IPS-20b (cell line): Measurements from ENCODE around the gene PLAC9.

ENCODE experiments used
- H3K27ac ChIP-seq: one replicate; pipeline ENCODE4 v1.5.1; 2013; ENCODE audit warnings: low read length
- H3K27me3 ChIP-seq: 2 replicates; pipeline ENCODE4 v1.6.1; 2013; ENCODE audit warnings: mild to moderate bottlenecking, low read length, inconsistent platforms; ENCODE audit not compliant: insufficient read depth
- H3K36me3 ChIP-seq: 2 replicates; pipeline ENCODE4 v1.6.1; 2013; ENCODE audit warnings: low read depth, mild to moderate bottlenecking, inconsistent platforms, low read length, moderate library complexity; ENCODE audit not compliant: insufficient read depth
- H3K4me1 ChIP-seq: 2 replicates; pipeline ENCODE4 v1.6.1; 2013; ENCODE audit warnings: mild to moderate bottlenecking, control low read depth, inconsistent platforms, low read length, moderate library complexity; ENCODE audit not compliant: insufficient read depth
- H3K4me3 ChIP-seq: 2 replicates; pipeline ENCODE4 v1.5.1; 2013; ENCODE audit warnings: mild to moderate bottlenecking, low read length, inconsistent platforms
- H3K9ac ChIP-seq: 2 replicates; pipeline ENCODE4 v1.6.1; 2013; ENCODE audit warnings: low read depth, mild to moderate bottlenecking, inconsistent platforms, low read length, moderate library complexity
- H3K9me3 ChIP-seq: 2 replicates; pipeline ENCODE4 v1.6.1; 2013; ENCODE audit warnings: mild to moderate bottlenecking, low read depth, low read length, inconsistent platforms; ENCODE audit not compliant: insufficient read depth

PLAC9 gene

DNA sequence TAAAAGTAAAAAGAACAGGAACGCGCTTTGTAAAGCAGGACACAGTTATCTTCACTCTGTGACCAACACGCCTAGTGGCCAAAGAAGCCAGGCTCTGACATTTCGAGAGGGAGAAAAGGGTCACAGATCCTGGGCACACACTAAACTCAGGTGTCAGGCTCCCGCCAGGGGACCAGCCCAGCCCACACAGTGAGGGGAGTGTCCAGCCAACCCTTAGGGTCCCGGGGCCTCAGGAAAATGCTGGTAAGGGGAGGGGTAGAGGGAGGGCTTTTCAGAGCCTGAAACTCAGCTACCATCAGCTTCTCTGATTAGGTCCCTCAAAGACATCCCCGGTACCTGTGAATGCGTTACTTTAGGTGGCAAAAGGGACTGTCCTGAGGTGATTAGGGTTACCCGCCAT, 56.2 kb downstream of the PLAC9 start:
- H3K9ac ChIP-seq = no peak overlapping the region
- H3K27me3 ChIP-seq = no peaks in the 10 kb centered on the region
- H3K9me3 ChIP-seq = no peaks in the 10 kb centered on the region
- H3K36me3 ChIP-seq = no peaks in the 10 kb centered on the region
- H3K4me3 ChIP-seq = no peak overlapping the region
- no peaks in the 10 kb centered on the region for H3K4me1 ChIP-seq
- no peak overlapping the region for H3K27ac ChIP-seq

GRCh38 chr10:80191589-80192270, 59.2 kb downstream of the PLAC9 start:
- Histone ChIP-seq H3K36me3 (no peaks in the 10 kb centered on the region), H3K9me3 (no peaks in the 10 kb centered on the region), H3K4me3 (no peak overlapping the region), H3K27ac (no peak overlapping the region), H3K27me3 (no peaks in the 10 kb centered on the region), H3K9ac (no peak overlapping the region), H3K4me1 (peaks cover 10% of the 10 kb centered on the region)

DNA sequence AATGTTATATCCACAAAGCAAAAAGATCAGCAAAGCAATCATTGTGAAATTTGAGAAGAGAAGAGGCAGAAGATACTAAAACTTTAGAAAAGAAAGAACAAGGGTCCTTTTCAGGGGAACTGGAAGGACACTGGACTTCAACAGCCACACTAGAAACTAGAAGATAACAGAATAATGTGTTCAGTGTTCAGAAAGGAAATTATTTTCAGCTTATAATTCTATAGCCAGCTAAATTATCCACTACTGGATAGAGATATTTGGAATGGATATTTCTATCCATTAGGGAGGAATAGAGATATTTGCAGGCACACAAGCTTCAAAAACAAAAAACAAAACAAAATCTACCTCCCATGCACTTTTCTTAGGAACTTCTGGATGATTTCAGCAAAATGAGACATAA, 60.0 kb downstream of the PLAC9 start:
- H3K4me1 ChIP-seq = peaks cover 10% of the 10 kb centered on the region
- no peak overlapping the region for H3K9ac ChIP-seq
- no peaks in the 10 kb centered on the region for H3K9me3 ChIP-seq
- no peak overlapping the region for H3K27ac ChIP-seq
- no peaks in the 10 kb centered on the region for H3K36me3 ChIP-seq
- no peaks in the 10 kb centered on the region for H3K27me3 ChIP-seq
- H3K4me3 ChIP-seq = no peak overlapping the region

DNA sequence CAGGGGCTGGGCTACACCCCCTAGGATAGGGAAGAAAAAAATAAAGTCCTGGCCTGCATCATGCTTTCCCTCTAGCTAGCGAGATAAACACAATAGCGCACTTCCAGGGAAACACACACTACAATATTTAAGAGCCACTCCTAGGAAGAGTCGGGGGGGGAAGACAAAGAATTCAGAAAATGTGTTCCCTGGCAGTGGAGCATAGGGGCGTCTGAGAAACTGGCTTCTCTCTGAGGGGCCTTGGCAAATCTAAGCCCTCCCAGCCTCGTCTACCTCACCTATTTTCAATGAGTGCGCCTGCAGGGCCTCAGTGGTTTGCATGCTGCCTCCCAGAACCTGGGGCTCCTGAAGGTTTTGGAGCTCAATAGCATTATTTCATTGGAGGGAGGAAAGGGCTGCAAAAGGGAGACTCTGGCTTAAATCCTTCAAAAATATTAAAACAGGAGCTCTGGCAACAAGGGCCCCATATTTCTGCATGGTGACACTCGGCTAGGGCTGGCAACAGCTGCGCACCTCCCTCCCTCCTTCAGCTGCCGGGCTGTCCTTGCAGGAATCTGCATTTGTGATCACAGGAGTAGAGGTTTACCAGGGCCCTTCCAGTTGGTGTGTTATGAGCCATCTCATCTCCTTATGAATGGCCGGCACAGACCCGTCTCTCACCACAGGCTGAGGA, 62.0 kb downstream of the PLAC9 start:
- H3K9ac ChIP-seq = no peak overlapping the region
- H3K4me1 ChIP-seq = peaks cover 10% of the 10 kb centered on the region
- no peaks in the 10 kb centered on the region for H3K27me3 ChIP-seq
- no peak overlapping the region for H3K27ac ChIP-seq
- H3K9me3 ChIP-seq = no peaks in the 10 kb centered on the region
- H3K36me3 ChIP-seq = no peaks in the 10 kb centered on the region
- no peak overlapping the region for H3K4me3 ChIP-seq
